K562 (cell line): ENCODE results near the gene TBXAS1. TPM values are rescaled to one million over a fixed set of nuclear protein-coding genes. Genes with fewer than 3 reads are reported as not detected.
A peak's percentile ranks its signal among the peaks of the same experiment; 100 is the strongest.

ENCODE experiments used
- ASH1L ChIP-seq: fragments of 450-650 bp; IDR thresholded peaks from 2 replicates; pipeline ENCODE4 v1.6.1; 2018; ENCODE audit warnings: borderline replicate concordance, mild to moderate bottlenecking, low read depth; ENCODE audit not compliant: partially characterized antibody
- CEBPZ ChIP-seq: fragments of 150-350 bp; IDR thresholded peaks from 2 replicates; pipeline ENCODE4 v1.6.1; 2014; ENCODE audit warnings: low read depth, mild to moderate bottlenecking, low read length, borderline replicate concordance
- E2F8 ChIP-seq: fragments of 450-650 bp; IDR thresholded peaks from 2 replicates; pipeline ENCODE4 v1.7.1; 2018; ENCODE audit warnings: mild to moderate bottlenecking, low read depth; ENCODE audit not compliant: partially characterized antibody
- ERF ChIP-seq: fragments of 450-650 bp; formaldehyde crosslinking; IDR thresholded peaks from 2 replicates; pipeline ENCODE4 v1.4.0; 2020; ENCODE audit warnings: mild to moderate bottlenecking, mixed read lengths
- KDM5B ChIP-seq: fragments of 200-600 bp; sonication (generic); IDR thresholded peaks from 2 replicates; pipeline ENCODE4 v1.6.1; 2012; ENCODE audit warnings: low read depth, mild to moderate bottlenecking, moderate library complexity, low read length, control low read depth, inconsistent platforms; ENCODE audit not compliant: insufficient replicate concordance
- MBD1 ChIP-seq: fragments of 250-450 bp; sonication (Bioruptor Pico); IDR thresholded peaks from 2 replicates; pipeline ENCODE4 v1.8.0; 2022; ENCODE audit warnings: inconsistent platforms
- THAP12 ChIP-seq: fragments of 250-450 bp; sonication (Bioruptor Pico); IDR thresholded peaks from 2 replicates; pipeline ENCODE4 v1.9.0; 2021; ENCODE audit warnings: mild to moderate bottlenecking, inconsistent platforms
- TRIM25 ChIP-seq: fragments of 450-650 bp; IDR thresholded peaks from 2 replicates; pipeline ENCODE4 v1.7.0; 2016; ENCODE audit warnings: borderline replicate concordance
- YY1 ChIP-seq, 3 experiments: IDR thresholded peaks; 2 replicates each; pipeline ENCODE4 v1.6.1; 2011; ENCODE audit warnings: low read length in 2 of 3, mild to moderate bottlenecking in 2 of 3, moderate library complexity in 2 of 3, borderline replicate concordance in 1 of 3, control low read depth in 1 of 3, low read depth in 1 of 3; ENCODE audit not compliant: insufficient read depth in 3 of 3, insufficient replicate concordance in 2 of 3, control insufficient read depth in 1 of 3, insufficient read length in 1 of 3; ENCODE audit errors: extremely low read depth in 1 of 3
- ZNF77 ChIP-seq: fragments of 250-450 bp; sonication (Bioruptor Pico); IDR thresholded peaks from 2 replicates; pipeline ENCODE4 v1.5.0; 2020
- polyA plus RNA-seq, 8 experiments: library from polyadenylated mRNA; depleted of rRNA in 4 of 8; stranded (reverse) in 5 of 8; unstranded in 3 of 8; fragments of >200 nt; fragmentation: Nextera tagmentation in 2 of 8; fragmentation: Illumina TruSeq in 1 of 8; extraction: Ambion mirVana in 2 of 8; extraction: Trizol in 1 of 8; gene quantifications; 2 replicates each; pipeline versions ENCODE4 v1.2.1 to v1.2.3, GENCODE V29; 2011 to 2014; ENCODE audit warnings: inconsistent platforms in 1 of 8, missing spikeins in 1 of 8
- total RNA-seq, 7 experiments: library from RNA; depleted of rRNA in 6 of 7; stranded (reverse); fragments of >200 nt in 6 of 7; fragmentation: Illumina TruSeq in 2 of 7; extraction: Trizol in 2 of 7; gene quantifications; 2 replicates each; pipeline versions ENCODE4 v1.2.1 to v1.2.3, GENCODE V29; 2011 to 2021; ENCODE audit warnings: low replicate concordance in 1 of 7

TBXAS1 gene
- total and polyA plus RNA-seq, 9 of the 15 experiments (the other 6 are each of a cell fraction or from before 2014, with no cell fraction given) = 1.1 to 8.3 (median 1.9) TPM

- no peak for TF ChIP-seq ERF (CRISPR knock-in tag)
- TF ChIP-seq MBD1 (CRISPR knock-in tag) = 0 out of 2 replicates have a peak, but pooled peaks have one; percentile 34
- no peak for TF ChIP-seq TRIM25
- TF ChIP-seq THAP12 (CRISPR knock-in tag) = no peak
- TF ChIP-seq ZNF77 (CRISPR knock-in tag) = no peak
- TF ChIP-seq ASH1L = no peak
- TF ChIP-seq CEBPZ = no peak
- TF ChIP-seq KDM5B = no peak
- TF ChIP-seq YY1 (IDR thresholded peaks at IDR 0.05; ENCODE audit: borderline replicate concordance in 1 of 3, control insufficient read depth in 1 of 3, extremely low read depth in 1 of 3, insufficient read depth in 3 of 3, insufficient read length in 1 of 3, insufficient replicate concordance in 2 of 3, low read depth in 1 of 3, low read length in 2 of 3) = peak in 2 of 3 experiments; percentile 21 to 72
- TF ChIP-seq E2F8 = no peak
Observed at GRCh38 chr7:139855498-139856270, 26.6 kb downstream of the TBXAS1 start (continued).
